Naive thymus-derived CD4-positive, alpha-beta T cell (primary cell): ENCODE data around the gene BTNL2. TPM values are rescaled to one million over a fixed set of nuclear protein-coding genes. Genes with fewer than 3 reads are reported as not detected.
A peak's percentile ranks its signal among the peaks of the same experiment; 100 is the strongest.
"Not testable (repeated sequence)": the region's sequence is repeated elsewhere in the genome, so short reads cannot be mapped to it uniquely, and the experiment has no call there.

Source experiments
- ATAC-seq: fragments of 150-1000 bp; cut with Tn5 transposase; 2 replicates; pipeline ENCODE4 v1.10.0; 2021; ENCODE audit warnings: mild to moderate bottlenecking, moderate library complexity
- CTCF ChIA-PET: fragments of 350-600 bp; sonication (Branson Sonifier 250); formaldehyde crosslinking; loops from one replicate; lab custom pipeline; 2021; ENCODE audit warnings: antibody characterized with exemption; lab: Charles Lee
- POLR2A ChIA-PET: fragments of 350-600 bp; sonication (Branson Sonifier 250); formaldehyde crosslinking; loops from one replicate; lab custom pipeline; 2021; ENCODE audit warnings: antibody characterized with exemption, inconsistent platforms; lab: Charles Lee
- DNase-seq, 9 donors: peaks; one replicate each; pipeline versions ENCODE4 v3.0.0 to v3.0.0-alpha.2; 2020 to 2022; ENCODE audit warnings: mixed read lengths in 1 of 9
- H3K27ac ChIP-seq: one replicate; pipeline ENCODE4 v1.7.0; 2013; ENCODE audit warnings: mild to moderate bottlenecking, low read depth, low read length, moderate library complexity
- H3K27me3 ChIP-seq, 2 donors: one replicate each; pipeline ENCODE4 v1.7.0; 2013; ENCODE audit warnings: low read length in 2 of 2, mild to moderate bottlenecking in 2 of 2, moderate library complexity in 2 of 2; ENCODE audit not compliant: control insufficient read depth in 2 of 2, insufficient read depth in 2 of 2
- H3K36me3 ChIP-seq, 3 experiments: 1 replicate in 2 of 3; 2 replicates in 1 of 3; pipeline ENCODE4 v1.7.0; 2013; ENCODE audit warnings: low read length in 3 of 3, mild to moderate bottlenecking in 3 of 3, moderate library complexity in 1 of 3; ENCODE audit not compliant: insufficient read depth in 3 of 3, control insufficient read depth in 2 of 3
- H3K4me1 ChIP-seq, 2 donors: one replicate each; pipeline ENCODE4 v1.7.0; 2013; ENCODE audit warnings: low read length in 2 of 2, mild to moderate bottlenecking in 2 of 2, moderate library complexity in 1 of 2; ENCODE audit not compliant: control insufficient read depth in 2 of 2, insufficient read depth in 2 of 2
- H3K4me3 ChIP-seq: 2 replicates; pipeline ENCODE4 v1.7.0; 2013; ENCODE audit warnings: mild to moderate bottlenecking, low read length
- H3K9me3 ChIP-seq, 3 experiments: 1 replicate in 2 of 3; 2 replicates in 1 of 3; pipeline ENCODE4 v1.7.0; 2013; ENCODE audit warnings: low read length in 3 of 3; ENCODE audit not compliant: control insufficient read depth in 2 of 3
- H3K27ac Mint-ChIP-seq, 9 donors: one replicate each; pipeline ENCODE4 v1.8.0; 2020 to 2022; ENCODE audit warnings: mixed read lengths in 9 of 9, mild to moderate bottlenecking in 8 of 9, moderate library complexity in 5 of 9, inconsistent platforms in 2 of 9
- H3K27me3 Mint-ChIP-seq, 5 donors: one replicate each; pipeline ENCODE4 v1.8.0; 2021 to 2022; ENCODE audit warnings: mixed read lengths in 5 of 5, mild to moderate bottlenecking in 1 of 5
- H3K36me3 Mint-ChIP-seq, 5 donors: one replicate each; pipeline ENCODE4 v1.8.0; 2020 to 2022; ENCODE audit warnings: mixed read lengths in 5 of 5, mild to moderate bottlenecking in 3 of 5, inconsistent platforms in 1 of 5
- H3K4me1 Mint-ChIP-seq, 7 donors: one replicate each; pipeline ENCODE4 v1.8.0; 2020 to 2022; ENCODE audit warnings: mixed read lengths in 7 of 7, mild to moderate bottlenecking in 3 of 7, inconsistent platforms in 1 of 7
- H3K4me3 Mint-ChIP-seq, 10 donors: one replicate each; pipeline ENCODE4 v1.8.0; 2020 to 2022; ENCODE audit warnings: mild to moderate bottlenecking in 10 of 10, mixed read lengths in 10 of 10, moderate library complexity in 6 of 10, inconsistent platforms in 2 of 10
- H3K9me3 Mint-ChIP-seq, 11 donors: one replicate each; pipeline ENCODE4 v1.8.0; 2020 to 2022; ENCODE audit warnings: mixed read lengths in 11 of 11, mild to moderate bottlenecking in 4 of 11, inconsistent platforms in 1 of 11, moderate library complexity in 1 of 11
- intact Hi-C, 2 donors: fragments of 100-400 bp; cut with micrococcal nuclease; formaldehyde crosslinking; loops; one replicate each; pipeline ENCODE4 v1.15.1; 2023
- polyA plus RNA-seq, 2 donors: library from polyadenylated mRNA; unstranded; fragments of 300-500 nt; fragmentation: Illumina TruSeq; gene quantifications; one replicate each; pipeline ENCODE4 v1.2.3, GENCODE V29; 2021
- total RNA-seq, 6 experiments: library from RNA in 5 of 6; stranded (reverse) in 5 of 6; gene quantifications; 1 replicate in 5 of 6; 2 replicates in 1 of 6; pipeline ENCODE4 v1.2.3 and lab custom pipeline; 2021 to 2026

The BTNL2 gene
- total and polyA plus RNA-seq, 7 experiments from 2014 or later = not detected

DNA sequence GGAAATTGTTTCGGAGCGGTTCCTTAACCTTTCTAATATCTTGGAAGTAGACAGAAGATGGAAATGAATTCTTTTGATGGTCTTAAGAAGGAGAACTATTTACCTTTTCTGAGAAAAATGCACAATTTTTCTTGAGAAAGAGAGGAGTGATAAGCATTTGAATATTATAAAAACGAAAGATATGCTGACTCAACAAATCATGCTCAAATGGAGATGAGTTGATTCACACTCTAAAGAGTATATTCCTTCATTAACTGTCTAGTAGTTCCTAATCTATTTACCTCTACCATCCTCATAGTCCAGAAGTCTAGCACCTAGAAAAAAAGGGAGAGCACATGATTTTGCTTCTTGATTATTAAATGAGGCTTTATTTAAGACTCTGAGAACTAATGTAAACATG, 39.3 kb downstream of the BTNL2 start:
- DNase-seq = no peak
- no peak overlapping the region for H3K27ac Mint-ChIP-seq
- CTCF ChIA-PET = no interaction called here
- Histone ChIP-seq H3K27ac (no peak overlapping the region), H3K9me3 (no peaks in the 10 kb centered on the region), H3K4me1 (no peaks in the 10 kb centered on the region), H3K4me3 (no peak overlapping the region), H3K27me3 (peaks cover 5 to 6% of the 10 kb centered on the region in 2 donors), H3K36me3 (no peaks in the 10 kb centered on the region)
- intact Hi-C loops = no loop called here
- H3K9me3 Mint-ChIP-seq = peaks cover 0 to 6% (median 0%) of the 10 kb centered on the region in 11 donors
- no peaks in the 10 kb centered on the region for H3K36me3 Mint-ChIP-seq
- peaks cover 0 to 6% (median 0%) of the 10 kb centered on the region in 7 donors for H3K4me1 Mint-ChIP-seq
- no peak for ATAC-seq
- H3K27me3 Mint-ChIP-seq = peaks cover 17 to 43% (median 19%) of the 10 kb centered on the region in 5 donors
- POLR2A ChIA-PET = no interaction called here
- no peak overlapping the region for H3K4me3 Mint-ChIP-seq

DNA sequence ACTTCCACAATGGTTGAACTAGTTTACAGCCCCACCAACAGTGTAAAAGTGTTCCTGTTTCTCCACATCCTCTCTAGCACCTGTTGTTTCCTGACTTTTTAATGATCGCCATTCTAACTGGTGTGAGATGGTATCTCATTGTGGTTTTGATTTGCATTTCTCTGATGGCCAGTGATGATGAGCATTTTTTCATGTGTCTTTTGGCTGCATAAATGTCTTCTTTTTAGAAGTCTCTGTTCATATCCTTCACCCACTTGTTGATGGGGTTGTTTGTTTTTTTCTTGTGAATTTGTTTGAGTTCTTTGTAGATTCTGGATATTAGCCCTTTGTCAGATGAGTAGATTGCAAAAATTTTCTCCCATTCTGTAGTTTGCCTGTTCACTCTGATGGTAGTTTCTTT, 47.8 kb downstream of the BTNL2 start:
- Mint-ChIP-seq H3K27ac (peak overlapping the region in 1 of 9 donors; percentile 66), H3K27me3 (peaks cover under 1 to 22% (median 9%) of the 10 kb centered on the region in 5 donors)
- H3K4me3 Mint-ChIP-seq, DNase-seq, POLR2A ChIA-PET, H3K36me3 ChIP-seq, CTCF ChIA-PET, H3K27ac ChIP-seq, ATAC-seq, H3K27me3 ChIP-seq, intact Hi-C loops, H3K9me3 ChIP-seq, H3K9me3 Mint-ChIP-seq, H3K36me3 Mint-ChIP-seq, H3K4me1 Mint-ChIP-seq, H3K4me1 ChIP-seq, H3K4me3 ChIP-seq: not testable (repeated sequence)

DNA sequence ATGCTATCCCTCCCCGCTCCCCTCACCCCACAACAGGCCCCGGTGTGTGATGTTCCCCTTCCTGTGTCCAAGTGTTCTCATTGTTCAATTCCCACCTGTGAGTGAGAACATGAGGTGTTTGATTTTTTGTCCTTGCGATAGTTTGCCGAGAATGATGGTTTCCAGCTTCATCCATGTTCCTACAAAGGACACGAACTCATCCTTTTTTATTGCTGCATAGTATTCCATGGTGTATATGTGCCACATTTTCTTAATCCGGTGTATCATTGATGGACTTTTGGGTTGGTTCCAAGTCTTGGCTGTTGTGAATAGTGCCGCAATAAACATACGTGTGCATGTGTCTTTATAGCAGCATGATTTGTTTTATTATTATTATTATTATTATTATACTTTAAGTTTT, 48.4 kb downstream of the BTNL2 start:
- H3K27me3 ChIP-seq, H3K9me3 ChIP-seq, H3K4me1 ChIP-seq, H3K36me3 Mint-ChIP-seq, H3K27ac ChIP-seq, CTCF ChIA-PET, H3K4me1 Mint-ChIP-seq, H3K27ac Mint-ChIP-seq, POLR2A ChIA-PET, H3K4me3 ChIP-seq, H3K9me3 Mint-ChIP-seq, intact Hi-C loops, H3K36me3 ChIP-seq, DNase-seq, H3K4me3 Mint-ChIP-seq, ATAC-seq: not testable (repeated sequence)
- peaks cover 0 to 21% (median 7%) of the 10 kb centered on the region in 5 donors for H3K27me3 Mint-ChIP-seq

DNA sequence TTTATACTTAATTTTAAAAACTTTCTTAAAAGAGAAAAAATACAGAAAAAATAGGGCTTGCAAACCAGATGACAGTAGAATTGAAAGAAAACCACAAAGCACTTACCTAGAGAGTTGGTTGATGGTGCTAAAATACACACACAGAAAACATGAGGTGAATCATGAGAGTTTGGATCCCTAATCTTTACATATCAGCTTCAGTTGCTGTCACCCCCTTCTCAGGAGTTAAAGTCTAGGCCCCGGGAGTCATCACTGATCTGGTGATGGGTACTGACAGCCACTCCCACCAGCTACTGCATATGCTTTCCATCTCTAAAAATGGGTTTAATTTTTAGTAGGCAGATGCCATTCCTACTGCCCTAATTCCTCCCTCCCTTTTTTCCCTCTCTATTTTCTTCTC, 52.0 kb downstream of the BTNL2 start:
- ChIA-PET POLR2A (no interaction called here), CTCF (interaction anchor here (0.6 kb wide), 1 partner anchor 60 kb away, joined by 3 read pairs; no protein-coding TSS in a partner anchor)
- Histone ChIP-seq H3K27ac (no peak overlapping the region), H3K4me3 (no peak overlapping the region), H3K36me3 (no peaks in the 10 kb centered on the region), H3K9me3 (no peaks in the 10 kb centered on the region), H3K4me1 (no peaks in the 10 kb centered on the region), H3K27me3 (no peaks in the 10 kb centered on the region)
- no peak overlapping the region for H3K27ac Mint-ChIP-seq
- peaks cover 2 to 33% (median 7%) of the 10 kb centered on the region in 5 donors for H3K27me3 Mint-ChIP-seq
- H3K36me3 Mint-ChIP-seq = no peaks in the 10 kb centered on the region
- ATAC-seq (no peak), DNase-seq (no peak)
- no peak overlapping the region for H3K4me3 Mint-ChIP-seq
- no peaks in the 10 kb centered on the region for H3K4me1 Mint-ChIP-seq
- peaks cover 0 to 2% (median 0%) of the 10 kb centered on the region in 11 donors for H3K9me3 Mint-ChIP-seq
- intact Hi-C loops = no loop called here

DNA sequence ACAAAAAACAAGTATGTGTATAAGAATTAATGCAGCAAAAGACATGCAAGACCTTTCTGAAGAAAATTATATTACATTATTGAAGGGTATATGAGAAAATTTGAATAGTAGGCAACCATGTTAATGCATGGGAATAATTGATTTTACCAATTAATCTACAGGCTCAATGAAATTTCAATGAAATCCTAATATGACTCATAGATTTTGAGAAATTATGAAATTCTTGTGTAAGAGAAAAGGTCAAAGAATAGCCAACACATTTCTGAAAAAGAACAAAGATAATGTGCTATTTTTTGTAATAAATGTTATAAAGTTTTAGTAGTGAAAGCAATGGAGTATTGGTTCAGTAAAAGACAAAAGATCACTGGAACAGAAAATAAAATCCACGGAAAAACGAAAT, 53.6 kb downstream of the BTNL2 start:
- Histone ChIP-seq H3K27ac (no peak overlapping the region), H3K36me3 (no peaks in the 10 kb centered on the region), H3K27me3 (no peaks in the 10 kb centered on the region), H3K4me3 (no peak overlapping the region), H3K9me3 (no peaks in the 10 kb centered on the region), H3K4me1 (no peaks in the 10 kb centered on the region)
- ChIA-PET POLR2A (no interaction called here), CTCF (no interaction called here)
- intact Hi-C loops = no loop called here
- Mint-ChIP-seq H3K27ac (no peak overlapping the region), H3K36me3 (no peaks in the 10 kb centered on the region), H3K4me1 (no peaks in the 10 kb centered on the region), H3K27me3 (peaks cover 13 to 45% (median 18%) of the 10 kb centered on the region in 5 donors), H3K9me3 (no peaks in the 10 kb centered on the region), H3K4me3 (no peak overlapping the region)
- DNase-seq (no peak), ATAC-seq (no peak)

Other genes starting within 250 kb of the BTNL2 start
- 10 to 100 TPM in 4 of 5 experiments, 1 to 10 TPM in 1; 7.5 to 25.9 (median 17.2) TPM for gene EGFL8, start 242.6 kb downstream of the BTNL2 start, total RNA-seq
- under 1 TPM; 0.30 to 0.86 TPM for gene EGFL8, start 242.6 kb downstream of the BTNL2 start, polyA plus RNA-seq
- 10 to 100 TPM; 25.0 to 46.1 (median 31.6) TPM for gene AGPAT1, start 231.1 kb downstream of the BTNL2 start, total RNA-seq
- 10 to 100 TPM; 19.3 to 19.5 TPM for gene AGPAT1, start 231.1 kb downstream of the BTNL2 start, polyA plus RNA-seq
- 10 to 100 TPM; 17.0 to 50.6 (median 40.9) TPM for gene RNF5, start 228.8 kb downstream of the BTNL2 start, total RNA-seq
- 100 to 1,000 TPM; 107 to 111 TPM for gene RNF5, start 228.8 kb downstream of the BTNL2 start, polyA plus RNA-seq
- gene AGER, start 222.9 kb downstream of the BTNL2 start, total RNA-seq = 10 to 100 TPM; 32.6 to 92.2 (median 38.0) TPM
- under 1 TPM in 1 of 2 donors, not detected in 1; 0.47 TPM for gene AGER, start 222.9 kb downstream of the BTNL2 start, polyA plus RNA-seq
- gene PBX2, start 217.0 kb downstream of the BTNL2 start, total RNA-seq = 100 to 1,000 TPM; 105 to 221 (median 144) TPM
- gene PBX2, start 217.0 kb downstream of the BTNL2 start, polyA plus RNA-seq = 1 to 10 TPM; 2.5 to 3.0 TPM
- gene GPSM3, start 214.5 kb downstream of the BTNL2 start, total RNA-seq = 100 to 1,000 TPM; 268 to 325 (median 277) TPM
- 100 to 1,000 TPM; 148 to 178 TPM for gene GPSM3, start 214.5 kb downstream of the BTNL2 start, polyA plus RNA-seq
- 1 to 10 TPM in 2 of 5 experiments, under 1 TPM in 3; 0.27 to 4.7 (median 0.81) TPM for gene NOTCH4, start 183.1 kb downstream of the BTNL2 start, total RNA-seq
- under 1 TPM; 0.32 to 0.59 TPM for gene NOTCH4, start 183.1 kb downstream of the BTNL2 start, polyA plus RNA-seq
- gene TSBP1, start 35.3 kb downstream of the BTNL2 start, total RNA-seq = not detected
- not detected for gene TSBP1, start 35.3 kb downstream of the BTNL2 start, polyA plus RNA-seq
- gene HLA-DRA, start 32.7 kb upstream of the BTNL2 start, total RNA-seq = 100 to 1,000 TPM in 3 of 5 experiments, 10 to 100 TPM in 2; 35.4 to 679 (median 104) TPM
- 10 to 100 TPM in 1 of 2 donors, 1 to 10 TPM in 1; 7.8 to 11.0 TPM for gene HLA-DRA, start 32.7 kb upstream of the BTNL2 start, polyA plus RNA-seq
- 10 to 100 TPM in 2 of 5 experiments, 1 to 10 TPM in 2, under 1 TPM in 1; 0.68 to 37.4 (median 7.1) TPM for gene HLA-DRB5, start 123.1 kb upstream of the BTNL2 start, total RNA-seq
- gene HLA-DRB5, start 123.1 kb upstream of the BTNL2 start, polyA plus RNA-seq = 1 to 10 TPM in 1 of 2 donors, under 1 TPM in 1; 0.20 to 2.0 TPM
- gene HLA-DRB1, start 182.7 kb upstream of the BTNL2 start, total RNA-seq = 100 to 1,000 TPM in 1 of 5 experiments, 10 to 100 TPM in 4; 16.4 to 229 (median 52.1) TPM
- 10 to 100 TPM in 1 of 2 donors, 1 to 10 TPM in 1; 3.1 to 10.7 TPM for gene HLA-DRB1, start 182.7 kb upstream of the BTNL2 start, polyA plus RNA-seq
- 10 to 100 TPM in 4 of 5 experiments, 1 to 10 TPM in 1; 8.5 to 43.4 (median 12.1) TPM for gene HLA-DQA1, start 230.2 kb upstream of the BTNL2 start, total RNA-seq
- under 1 TPM; 0.59 to 0.67 TPM for gene HLA-DQA1, start 230.2 kb upstream of the BTNL2 start, polyA plus RNA-seq